ENCODE measurements around the gene PPHLN1.

PPHLN1 gene, protein sequence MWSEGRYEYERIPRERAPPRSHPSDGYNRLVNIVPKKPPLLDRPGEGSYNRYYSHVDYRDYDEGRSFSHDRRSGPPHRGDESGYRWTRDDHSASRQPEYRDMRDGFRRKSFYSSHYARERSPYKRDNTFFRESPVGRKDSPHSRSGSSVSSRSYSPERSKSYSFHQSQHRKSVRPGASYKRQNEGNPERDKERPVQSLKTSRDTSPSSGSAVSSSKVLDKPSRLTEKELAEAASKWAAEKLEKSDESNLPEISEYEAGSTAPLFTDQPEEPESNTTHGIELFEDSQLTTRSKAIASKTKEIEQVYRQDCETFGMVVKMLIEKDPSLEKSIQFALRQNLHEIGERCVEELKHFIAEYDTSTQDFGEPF
- total RNA-seq, result 115 to 124 (median 118) reads per million in 4 experiments

DNA sequence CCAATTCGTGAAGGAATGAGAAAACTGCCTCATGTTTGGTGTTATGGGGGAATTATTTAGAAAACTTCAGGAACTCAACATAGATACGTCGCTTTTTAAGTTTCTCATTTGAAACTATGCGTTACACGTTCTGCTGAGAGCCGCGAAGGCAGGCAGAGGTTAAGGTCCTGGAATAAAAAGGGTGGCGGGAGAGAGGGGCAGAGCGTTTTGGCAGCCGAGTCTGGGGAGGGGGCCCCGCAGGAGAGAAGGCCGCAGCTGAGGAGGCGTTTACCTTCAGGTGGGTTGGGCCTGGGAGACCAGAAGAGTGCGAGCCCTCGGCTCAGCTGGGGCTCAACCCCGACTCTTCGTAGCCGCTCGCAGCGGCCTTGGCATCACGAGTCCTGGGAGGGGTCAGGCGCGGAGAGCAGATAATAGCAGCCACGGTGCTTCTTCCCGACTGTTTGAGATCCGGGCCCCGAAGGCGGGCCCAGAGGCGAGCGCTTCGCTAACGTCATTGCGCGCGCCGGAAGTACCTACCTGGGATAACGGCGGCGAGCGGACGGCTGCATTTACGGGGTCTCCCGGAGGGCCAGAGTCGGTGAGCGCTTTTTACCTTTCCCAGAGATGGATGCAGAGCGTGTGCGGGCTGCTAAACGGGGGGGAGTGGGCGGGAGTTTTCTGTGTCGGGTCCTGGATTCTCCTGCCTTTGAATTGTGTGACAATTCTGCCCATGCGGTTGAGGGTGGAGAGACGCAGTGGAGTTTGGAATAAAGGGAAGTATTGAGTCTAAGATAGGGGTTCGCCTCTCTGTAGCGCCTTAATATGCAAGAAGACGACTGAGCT is at the start of gene PPHLN1, which contains the start of gene ZCRB1:
TSS of gene PPHLN1 (plus strand) at position 515 of the 822 bp plus-strand sequence. CDS start 9,736 bp downstream, outside the sequence.
TSS of gene ZCRB1 (minus strand) at position 442 of the 822 bp plus-strand sequence. CDS start 1,992 bp downstream, outside the sequence.
- peak; percentile 69 for DNase-seq

DNA sequence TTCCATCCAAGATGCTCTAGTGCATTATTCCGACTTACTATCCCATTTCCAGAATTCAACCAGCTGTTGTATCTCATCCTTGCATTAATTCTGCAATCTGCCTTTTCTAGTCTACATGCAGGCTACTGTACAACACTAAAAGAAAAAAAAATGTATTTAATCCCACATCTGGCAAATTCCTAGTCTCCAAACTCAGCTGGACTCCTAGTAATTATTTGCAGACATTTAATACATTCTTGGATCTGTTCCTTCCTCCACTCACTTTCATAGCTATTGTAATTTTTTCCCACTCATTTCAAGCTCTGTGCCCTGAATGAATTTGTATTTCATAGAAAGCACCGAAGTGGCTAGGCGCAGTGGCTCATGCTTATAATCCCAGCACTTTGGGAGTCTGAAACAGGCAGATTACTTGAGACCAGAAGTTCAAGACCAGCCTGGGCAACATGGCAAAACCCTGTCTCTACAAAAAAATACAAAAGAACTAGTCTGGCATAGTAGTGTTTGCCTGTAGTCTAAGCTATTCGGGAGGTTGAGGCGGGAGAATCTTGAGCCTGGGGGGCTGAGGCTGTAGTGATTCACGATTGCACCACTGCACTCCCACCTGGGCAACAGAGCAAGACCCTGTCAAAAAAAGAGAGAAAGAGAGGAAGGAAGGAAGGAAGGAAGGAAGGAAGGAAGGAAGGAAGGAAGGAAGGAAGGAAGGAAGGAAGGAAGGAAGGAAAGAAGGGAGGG is 48.4 kb upstream of the PPHLN1 start:
- DNase-seq, result no peak

DNA sequence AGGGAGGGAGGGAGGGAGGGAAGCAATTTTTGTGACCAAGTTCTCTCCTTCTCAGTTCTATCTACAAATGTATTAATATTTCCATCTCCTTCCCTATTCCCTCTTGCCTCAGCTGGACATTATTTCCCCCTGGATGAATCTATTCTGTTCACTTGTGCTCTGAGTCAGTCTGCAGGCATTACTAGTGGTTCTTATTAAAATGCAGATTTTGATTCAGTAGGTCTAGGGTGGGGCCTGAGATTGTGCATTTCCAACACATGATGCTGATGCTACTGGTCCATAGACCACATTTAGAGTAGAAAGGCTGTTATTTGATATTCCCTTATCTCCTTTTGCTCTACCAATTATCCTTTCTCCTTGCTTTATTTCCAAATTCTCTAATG is 47.8 kb upstream of the PPHLN1 start:
- no peak for DNase-seq

DNA sequence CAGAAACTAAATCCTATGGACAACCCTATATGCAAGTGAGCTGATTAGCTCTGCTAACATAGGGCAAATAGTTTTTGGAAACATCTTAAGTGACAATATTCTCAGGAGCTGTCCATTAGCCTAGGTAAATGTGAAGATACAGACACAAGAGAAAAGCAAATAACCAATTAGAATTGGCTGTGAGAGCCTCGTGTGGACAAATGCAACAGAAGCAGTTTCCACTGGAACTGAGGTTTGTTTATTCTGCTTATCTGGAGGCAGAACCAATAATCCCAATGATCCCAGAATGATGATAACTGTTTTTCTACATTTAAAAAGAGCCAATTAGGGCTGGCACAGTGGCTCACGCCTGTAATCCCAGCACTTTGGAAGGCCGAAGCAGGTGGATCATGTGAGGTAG is 44.7 kb upstream of the PPHLN1 start:
- no peak for DNase-seq

DNA sequence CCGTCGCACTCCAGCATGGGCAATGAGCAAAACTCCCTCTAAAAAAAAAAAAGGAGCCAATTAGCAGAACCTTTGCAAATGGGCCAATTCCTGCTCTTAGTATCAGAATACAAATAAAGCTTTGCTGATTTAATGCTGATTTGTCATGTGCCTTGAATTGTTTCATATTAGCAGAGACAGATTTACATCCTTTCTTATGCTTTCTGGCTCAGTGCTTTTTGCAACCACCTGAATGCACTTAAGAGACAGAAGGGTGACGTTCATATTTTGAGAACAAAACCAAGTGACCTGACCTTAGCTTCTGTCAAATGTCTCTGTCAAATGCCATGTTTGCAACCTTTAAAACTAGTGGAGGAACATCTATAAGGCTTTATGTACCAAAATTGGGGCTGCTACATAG is 44.1 kb upstream of the PPHLN1 start:
- no peak for DNase-seq

DNA sequence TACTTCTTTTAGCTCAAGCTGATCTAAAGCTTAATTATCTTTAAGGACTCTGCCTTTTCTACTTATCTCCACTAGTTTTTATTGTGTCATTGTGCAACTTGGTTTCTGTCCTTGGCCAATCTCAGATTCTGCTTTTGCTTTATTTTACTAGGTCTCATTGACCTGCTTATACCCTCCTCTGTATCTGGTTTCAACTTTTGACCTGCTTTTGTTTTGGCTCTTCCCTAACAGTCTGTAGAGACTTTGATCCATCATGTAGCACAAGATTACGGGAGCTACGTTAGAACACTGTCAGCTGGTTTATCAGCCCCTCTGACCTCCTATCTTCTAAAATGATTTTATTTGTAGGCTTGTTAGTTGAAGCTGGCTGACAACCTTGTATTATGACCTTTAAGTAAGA is 43.7 kb upstream of the PPHLN1 start:
- no peak for DNase-seq

DNA sequence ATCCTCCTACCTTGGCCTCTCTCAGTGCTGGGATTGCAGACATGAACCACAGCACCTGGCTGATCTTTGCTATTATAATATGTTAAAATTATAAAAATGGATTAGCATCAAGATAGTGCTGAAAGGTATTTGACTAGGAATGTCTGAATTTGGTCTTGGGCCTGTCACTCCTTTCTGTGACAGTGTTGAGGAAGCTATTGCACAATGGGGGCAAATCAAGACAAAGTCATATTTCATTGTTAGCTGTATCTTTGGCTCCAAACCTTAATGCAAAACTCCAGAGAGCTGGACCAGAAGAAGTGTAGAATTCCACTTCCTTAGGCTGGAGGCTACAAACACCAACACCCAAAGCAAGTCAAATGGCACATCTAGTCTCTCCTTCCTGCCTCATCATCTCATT is 42.2 kb upstream of the PPHLN1 start:
- no peak for DNase-seq

DNA sequence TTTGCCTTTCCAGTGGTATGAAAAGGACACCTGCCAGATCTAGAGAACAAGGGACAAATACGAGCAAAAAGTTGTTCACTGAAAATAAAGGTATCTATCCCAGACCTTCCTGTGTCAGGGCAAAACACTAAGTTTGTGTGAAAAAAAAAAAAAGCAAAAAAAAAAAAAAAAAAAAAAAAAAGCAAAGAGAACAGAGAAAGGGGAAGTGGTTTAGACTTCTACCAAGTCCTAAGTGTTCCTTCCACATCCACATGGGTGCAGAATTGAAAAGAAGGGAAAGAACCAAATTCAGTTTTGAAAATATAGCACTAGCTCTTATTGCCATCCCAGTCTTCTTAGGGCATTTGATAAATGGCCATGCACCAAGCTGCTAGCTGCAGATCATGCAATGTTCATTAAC is 41.8 kb upstream of the PPHLN1 start:
- no peak for DNase-seq

DNA sequence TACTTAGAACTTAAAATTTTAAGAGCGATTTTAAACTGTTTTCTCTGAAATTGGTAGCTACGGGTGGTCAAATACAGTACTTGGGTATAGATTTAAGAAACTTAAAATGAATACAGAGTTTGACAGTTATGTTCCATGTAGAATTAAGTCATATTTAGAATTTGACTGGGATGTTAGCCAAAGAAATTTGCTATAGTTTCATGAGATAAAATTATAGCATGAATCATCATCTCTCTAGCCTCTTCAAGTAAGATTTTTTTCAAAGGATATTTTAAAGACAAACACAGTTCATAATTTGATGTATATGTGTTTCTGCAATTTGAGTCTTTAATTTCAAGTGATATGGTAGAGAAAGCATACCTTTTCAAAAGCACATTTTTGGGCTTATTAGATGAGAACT is 41.1 kb upstream of the PPHLN1 start:
- no peak for DNase-seq

DNA sequence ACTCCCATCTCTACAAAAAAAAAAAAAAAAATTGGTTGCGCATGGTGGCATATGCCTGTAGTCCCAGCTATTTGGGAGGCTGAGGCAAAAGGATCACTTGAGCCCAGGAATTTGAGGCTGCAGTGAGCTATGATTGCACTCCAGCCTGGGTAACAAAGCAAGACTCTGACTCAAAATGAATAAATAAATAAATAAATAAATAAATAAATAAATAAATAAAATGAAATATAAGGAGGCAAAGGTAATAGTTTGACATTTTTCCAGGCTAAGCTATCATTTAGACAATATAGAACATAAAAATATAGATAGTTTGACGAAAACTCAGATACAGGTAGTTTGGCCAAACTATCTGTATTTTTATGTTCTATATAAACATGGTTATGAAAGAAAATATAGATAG is 40.5 kb upstream of the PPHLN1 start:
- DNase-seq, result no peak

DNA sequence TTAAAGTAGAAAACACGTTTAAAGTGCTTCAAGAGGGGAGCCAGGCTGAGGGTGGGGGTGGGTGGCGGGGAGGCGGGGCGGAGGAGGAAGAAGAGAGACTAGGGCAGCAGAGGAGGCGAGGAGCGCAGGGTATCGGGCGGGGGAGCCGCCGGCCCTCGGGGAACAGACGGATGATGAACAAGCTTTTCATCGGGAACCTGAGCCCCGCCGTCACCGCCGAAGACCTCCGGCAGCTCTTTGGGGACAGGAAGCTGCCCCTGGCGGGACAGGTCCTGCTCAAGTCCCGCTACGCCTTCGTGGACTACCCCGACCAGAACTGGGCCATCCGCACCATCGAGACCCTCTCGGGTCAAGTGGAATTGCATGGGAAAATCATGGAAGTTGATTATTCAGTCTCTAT is 39.2 kb upstream of the PPHLN1 start:
- DNase-seq, result no peak

DNA sequence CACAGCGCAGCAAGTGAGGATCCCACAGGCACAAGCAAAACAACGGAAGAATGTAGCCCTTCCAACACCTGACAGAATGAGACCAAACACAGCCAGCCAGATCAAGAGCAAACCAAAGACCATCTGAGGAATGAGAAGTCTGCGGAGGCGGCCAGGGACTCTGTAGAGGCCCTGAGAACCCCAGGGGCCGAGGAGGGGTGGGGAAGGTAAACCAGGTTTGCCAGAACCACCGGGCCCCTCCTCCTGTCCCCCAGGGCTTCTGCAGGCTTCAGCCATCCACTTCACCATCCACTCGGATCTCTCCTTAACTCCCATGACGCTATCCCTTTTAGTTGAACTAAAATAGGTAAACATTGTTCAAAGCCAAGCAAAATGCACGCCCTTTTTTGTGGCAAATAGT is 37.4 kb upstream of the PPHLN1 start:
- DNase-seq, result no peak

DNA sequence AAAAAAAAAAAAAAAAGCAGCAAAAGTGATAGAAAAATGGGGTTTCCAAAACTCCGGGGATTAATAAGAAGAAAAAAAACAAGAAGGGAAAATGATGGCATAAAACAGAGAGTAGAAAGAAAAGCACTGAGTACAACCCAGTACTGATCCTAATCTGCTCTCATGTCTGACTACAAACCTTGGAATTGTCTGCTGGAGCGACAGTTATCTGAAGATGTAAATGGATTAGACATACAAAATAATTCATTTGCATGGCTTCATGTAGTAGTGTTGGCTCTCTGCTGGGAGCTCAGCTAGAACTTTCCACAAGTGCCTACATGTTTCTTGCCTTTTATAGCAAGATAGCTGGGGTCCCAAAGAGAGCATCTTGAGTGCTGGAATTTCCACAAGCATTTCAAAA is 34.3 kb upstream of the PPHLN1 start:
- no peak for DNase-seq

DNA sequence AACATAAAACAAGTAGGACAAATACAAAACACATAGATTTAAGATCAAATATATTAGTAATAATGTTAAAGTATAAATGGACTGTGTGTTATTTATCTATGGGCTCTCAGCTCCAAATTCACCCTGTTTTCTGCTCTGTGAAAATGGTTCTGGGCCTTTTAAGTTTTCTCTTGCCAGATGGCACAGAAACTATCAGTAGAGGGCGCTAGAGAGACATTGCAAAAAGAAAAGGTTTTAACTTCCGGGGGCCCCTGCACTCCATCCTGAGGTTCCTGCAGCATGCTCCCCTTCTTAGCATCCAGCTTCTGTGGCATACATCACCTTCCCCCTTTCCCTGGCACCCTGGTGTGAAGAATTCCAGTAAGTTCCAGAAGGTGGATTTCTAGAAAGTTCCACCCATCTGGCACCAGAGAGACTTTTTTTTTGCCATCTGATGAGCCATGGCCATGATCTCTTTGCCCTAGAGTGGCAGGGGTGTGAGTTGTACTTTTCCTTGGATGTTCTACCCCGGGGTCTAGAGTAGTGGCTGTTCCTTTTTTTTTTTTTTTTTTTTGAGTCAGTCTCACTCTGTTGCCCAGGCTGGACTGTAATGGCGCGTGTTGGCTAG is 29.4 kb upstream of the PPHLN1 start:
- no peak for DNase-seq

DNA sequence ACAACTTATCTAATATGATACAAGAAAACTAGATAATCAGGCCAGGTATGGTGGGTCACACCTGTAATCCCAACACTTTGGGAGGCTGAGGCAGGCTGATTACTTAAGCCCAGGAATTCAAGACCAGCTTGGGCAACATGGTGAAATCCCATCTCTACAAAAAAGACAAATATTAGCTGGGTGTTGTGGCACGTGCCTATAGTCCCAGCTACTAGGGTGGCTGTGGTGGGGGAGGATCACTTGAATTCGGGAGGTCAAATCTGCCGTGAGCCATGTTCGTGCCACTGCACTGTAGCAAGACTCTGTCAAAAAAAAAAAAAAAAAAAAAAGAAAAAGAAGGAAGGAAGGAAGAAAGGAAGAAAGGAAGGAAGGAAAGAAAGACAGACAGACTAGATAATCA is 27.1 kb upstream of the PPHLN1 start:
- no peak for DNase-seq

DNA sequence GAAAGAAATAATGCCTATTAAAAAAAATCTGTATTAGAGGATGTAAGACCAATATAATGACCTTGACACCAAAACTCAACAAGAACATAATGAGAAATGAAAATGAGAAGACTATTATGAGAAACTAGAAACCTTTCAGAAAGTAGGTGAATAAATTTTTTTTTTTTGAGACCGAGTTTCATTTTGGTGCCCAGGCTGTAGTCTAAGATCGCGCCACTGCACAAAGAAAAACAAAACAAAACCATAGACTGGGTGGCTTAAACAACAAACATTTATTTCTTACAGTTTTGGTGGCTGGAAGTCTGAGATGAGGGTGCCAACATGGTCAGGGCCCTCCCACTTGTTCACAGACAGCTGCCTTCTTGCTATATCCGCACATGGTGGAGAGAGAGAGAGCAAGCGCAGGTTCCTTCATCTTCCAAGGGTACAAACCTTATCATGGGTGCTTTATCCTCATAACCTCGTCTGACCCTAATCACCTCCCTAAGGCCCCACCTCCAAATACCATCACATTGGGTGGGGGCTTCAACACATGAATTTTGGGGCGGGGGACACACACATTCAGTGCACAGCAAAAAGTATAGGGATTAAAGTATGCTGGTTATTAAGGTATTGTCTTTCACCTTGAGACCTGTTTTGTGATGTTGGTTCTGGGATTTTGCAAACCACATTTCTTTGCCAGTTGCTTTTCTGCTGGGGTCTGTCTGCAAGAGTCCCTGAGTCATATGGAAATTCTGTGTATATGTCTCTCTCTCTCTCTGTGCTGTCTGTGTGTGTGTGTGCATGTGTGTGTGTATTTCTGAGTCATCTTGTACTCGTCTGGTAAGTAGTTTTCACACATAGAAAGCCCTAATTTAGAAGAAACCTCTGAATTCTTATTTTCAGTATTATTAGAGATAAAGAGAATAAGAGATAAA is 26.3 kb upstream of the PPHLN1 start:
- no peak for DNase-seq

DNA sequence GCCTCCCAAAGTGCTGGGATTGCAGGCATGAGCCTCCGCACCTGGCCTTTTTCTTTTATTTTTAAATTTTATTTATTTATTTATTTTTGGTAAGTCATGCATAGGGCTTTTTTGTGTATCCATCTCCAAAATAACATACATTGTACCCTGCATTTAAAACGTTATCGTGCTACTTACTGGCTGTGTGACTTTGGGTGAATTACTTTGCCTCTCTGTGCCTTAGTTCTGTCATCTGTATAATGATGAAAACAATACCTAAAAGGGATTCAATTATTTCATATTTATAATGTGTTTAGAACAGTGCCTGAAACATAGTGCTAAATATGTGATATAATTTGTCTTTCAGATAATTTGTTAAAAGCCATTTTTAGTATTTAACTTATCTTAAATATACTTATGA is 19.7 kb upstream of the PPHLN1 start:
- no peak for DNase-seq

DNA sequence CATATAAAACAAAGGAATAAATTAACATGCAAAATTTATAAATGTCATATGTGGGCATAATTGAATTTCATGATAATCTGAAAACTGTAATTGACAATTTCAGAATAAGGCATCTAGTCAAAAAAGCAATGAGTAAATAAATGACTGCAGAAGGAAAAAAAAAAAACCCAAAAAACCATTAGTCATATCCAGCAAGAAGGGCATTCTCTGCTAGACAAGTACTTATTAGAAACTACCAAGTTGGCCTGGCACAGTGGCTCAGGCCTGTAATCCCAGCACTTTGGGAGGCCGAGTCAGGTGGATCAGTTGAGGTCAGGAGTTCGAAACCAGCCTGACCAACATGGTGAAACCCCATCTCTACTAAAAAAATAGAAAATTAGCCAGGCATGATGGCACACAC is 17.6 kb upstream of the PPHLN1 start:
- no peak for DNase-seq

DNA sequence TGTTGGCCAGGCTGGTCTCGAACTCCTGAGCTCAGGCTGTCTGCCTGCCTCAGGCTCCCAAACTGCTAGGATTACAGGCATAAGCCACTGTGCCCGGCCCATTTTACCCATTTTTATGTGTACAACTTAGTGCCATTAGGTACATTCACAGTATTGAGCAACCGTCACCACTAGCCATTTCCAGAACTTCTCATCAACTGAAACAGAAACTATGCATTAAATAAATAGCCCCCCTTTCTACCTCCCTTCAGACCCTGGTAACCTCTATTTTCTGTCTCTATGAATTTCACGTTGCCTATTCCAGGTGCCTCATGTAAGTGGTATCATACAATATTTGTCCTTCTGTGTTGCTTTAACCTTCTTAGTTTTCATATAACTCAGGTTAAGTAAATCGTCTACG is 16.0 kb upstream of the PPHLN1 start:
- DNase-seq, result no peak

DNA sequence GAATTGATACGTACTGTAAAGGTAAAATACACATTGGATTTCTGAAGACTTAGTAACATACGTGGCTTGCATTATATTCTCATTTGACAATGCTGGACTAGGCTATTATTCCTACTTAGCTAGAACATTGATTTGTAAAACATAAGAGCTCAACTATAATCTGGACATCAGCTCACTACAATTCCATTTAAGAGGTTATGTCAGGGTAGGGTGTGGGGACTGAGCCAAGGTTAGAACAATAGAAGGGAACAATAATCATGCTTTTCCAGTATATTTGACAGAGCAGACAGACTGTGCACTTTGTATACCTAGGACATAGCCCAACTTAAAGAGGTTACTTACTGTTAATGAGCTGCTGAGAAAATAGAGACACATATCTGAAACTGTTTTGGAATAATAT is 10.9 kb upstream of the PPHLN1 start:
- DNase-seq, result no peak

DNA sequence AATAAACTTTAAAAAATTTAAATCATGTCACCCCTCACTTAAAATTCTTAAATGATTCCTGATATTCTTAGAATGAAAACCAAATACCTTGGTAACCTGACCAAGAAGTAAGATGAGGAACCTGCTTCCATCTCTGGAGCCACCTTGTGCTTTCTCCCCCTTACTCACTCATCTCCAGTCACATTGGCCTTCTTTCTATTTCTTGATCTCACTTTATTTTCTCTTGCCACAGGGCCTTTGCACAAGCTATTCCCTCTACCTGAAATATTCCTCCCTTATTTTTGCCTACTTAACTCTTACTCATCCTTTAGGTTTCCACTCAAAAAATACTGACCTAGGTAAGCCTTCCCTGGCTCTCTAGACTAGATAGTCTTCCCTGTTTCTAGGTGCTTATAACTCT is 5.2 kb upstream of the PPHLN1 start:
- no peak for DNase-seq

DNA sequence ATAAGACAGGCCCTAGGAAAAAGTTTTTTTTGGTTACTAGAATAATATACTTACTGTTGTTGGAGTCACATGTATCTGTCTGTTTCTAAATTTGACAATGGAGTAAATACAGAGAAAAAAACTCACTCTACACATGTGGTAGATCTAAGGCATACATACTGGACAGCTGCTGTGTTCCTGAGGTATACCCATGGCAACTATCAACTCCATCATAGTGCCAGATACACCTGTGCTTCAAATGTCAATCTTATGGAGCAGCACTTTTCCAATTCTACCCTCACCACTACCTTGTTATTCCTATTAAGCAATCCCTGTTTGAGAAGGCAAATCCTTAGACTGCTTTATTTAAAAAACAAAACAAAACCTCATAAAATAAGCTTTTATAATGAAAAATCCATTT is 3.4 kb upstream of the PPHLN1 start:
- DNase-seq, result no peak
